ENCODE data around the gene COX8A.

DNA sequence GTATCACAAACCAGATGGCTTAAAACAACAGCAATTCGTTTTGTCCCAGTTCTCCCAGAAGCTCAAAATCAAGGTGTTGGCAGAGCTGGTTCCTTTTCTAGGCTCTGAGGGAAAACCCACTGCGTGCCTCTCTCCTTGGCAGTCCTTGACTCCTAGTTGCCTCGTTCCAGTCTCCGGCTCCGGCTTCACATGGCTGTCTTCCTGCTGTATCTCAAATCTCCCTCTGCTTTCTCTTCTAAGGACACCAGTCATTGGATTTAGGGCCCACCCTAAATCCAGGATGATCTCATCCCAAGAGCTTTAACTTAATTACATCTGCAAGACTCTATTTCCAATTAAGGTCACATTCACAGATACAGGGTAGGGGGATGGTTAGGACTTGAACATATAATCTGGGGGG is 44.8 kb upstream of the COX8A start:
- TF ChIP-seq, protein P1, sequence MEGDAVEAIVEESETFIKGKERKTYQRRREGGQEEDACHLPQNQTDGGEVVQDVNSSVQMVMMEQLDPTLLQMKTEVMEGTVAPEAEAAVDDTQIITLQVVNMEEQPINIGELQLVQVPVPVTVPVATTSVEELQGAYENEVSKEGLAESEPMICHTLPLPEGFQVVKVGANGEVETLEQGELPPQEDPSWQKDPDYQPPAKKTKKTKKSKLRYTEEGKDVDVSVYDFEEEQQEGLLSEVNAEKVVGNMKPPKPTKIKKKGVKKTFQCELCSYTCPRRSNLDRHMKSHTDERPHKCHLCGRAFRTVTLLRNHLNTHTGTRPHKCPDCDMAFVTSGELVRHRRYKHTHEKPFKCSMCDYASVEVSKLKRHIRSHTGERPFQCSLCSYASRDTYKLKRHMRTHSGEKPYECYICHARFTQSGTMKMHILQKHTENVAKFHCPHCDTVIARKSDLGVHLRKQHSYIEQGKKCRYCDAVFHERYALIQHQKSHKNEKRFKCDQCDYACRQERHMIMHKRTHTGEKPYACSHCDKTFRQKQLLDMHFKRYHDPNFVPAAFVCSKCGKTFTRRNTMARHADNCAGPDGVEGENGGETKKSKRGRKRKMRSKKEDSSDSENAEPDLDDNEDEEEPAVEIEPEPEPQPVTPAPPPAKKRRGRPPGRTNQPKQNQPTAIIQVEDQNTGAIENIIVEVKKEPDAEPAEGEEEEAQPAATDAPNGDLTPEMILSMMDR (IDR thresholded peaks at IDR 0.05 in 8 of 11, conservative IDR thresholded peaks at IDR 0.05 in 3 of 11) = no peak
- no peak for TF ChIP-seq POLR2AphosphoS5 (IDR thresholded peaks at IDR 0.05)
